GM18505 (cell line): ENCODE results near the gene KLHL42.

Experiments used
- ATAC-seq: cut with Tn5 transposase; IDR thresholded peaks from one replicate; pipeline ENCODE4 v1.9.1; 2021; ENCODE audit not compliant: unreplicated experiment
- POLR2A ChIP-seq: IDR thresholded peaks from 4 replicates; pipeline ENCODE4 v1.6.1; 2011; ENCODE audit warnings: borderline replicate concordance; ENCODE audit not compliant: insufficient read depth, insufficient read length; ENCODE audit errors: extremely low read depth

KLHL42 gene

DNA sequence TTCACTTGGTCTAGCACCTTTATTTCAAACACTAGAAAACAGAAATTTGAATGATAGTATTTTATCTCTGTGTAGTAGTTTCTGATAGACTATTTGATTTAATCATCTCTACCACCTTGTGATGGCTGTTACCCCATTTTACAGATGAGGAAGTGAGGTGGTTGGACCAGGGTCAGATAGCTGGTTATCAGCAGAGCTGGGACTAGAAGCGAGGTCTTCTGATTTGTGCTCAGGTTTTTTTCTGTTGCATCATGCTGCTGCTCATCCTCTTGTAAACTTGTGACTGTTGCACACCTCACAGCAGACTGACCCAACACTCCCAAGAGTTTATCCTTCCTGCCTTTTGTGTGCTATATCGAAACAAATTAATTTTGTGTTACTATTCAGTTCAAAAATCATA, 10.1 kb downstream of the KLHL42 start:
- no peak for ATAC-seq
- TF ChIP-seq POLR2A, result no peak

DNA sequence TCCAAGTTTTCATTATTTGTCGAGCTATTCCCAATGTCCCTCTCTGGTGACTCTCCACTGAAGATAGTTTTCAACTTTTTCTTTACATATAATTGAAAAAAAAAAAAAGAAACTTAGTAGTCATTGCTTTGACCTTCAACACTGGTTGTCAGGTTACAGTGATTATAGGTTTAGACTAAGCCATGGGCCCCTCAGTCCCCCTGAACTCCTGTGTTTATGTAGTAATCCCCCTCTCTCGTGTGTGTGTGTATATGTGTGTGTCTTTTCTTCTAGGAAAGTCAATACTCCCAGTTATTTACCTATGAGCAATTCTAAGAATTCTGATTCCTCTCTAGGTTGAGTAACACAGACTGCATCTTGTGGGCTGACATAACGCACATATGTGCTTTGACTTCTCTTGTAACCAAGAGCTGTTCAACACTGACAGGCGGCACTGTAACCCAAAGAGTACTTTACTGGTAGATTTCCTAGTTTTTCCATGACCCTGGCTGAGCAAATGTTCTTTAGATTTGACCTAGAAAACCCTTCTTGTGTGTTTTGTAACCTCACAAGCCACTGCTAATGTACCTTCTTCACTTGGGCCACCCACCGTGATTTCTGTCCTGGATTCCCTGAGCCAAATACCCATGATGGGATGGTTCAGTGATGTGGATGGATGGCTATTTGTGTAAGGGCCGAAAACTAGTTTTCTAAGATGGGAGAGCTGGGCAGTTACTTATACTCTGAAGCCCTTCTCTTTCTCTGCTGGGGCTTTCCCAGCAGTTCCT, 15.0 kb downstream of the KLHL42 start:
- ATAC-seq, result no peak
- no peak for TF ChIP-seq POLR2A

DNA sequence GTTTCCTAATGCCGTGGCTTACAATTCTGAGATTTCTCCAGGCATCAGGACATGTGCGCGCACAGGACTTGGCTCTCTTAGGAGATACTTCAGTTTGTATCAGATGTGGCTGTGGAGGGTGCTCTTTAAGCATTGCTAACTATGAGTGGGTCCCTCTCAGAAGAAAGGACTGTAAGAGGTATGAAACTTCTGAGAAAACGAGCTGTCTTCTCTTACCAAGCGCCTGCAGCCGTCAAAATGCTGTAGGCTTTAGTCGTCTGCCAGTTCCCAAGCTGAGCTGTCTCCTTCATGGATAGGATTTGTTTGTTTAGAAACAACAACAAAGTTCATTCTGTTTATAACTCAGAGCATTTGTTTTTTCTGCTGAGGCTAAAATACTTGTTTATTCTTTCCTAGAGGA, 16.1 kb downstream of the KLHL42 start:
- ATAC-seq, result no peak
- TF ChIP-seq POLR2A, result no peak

DNA sequence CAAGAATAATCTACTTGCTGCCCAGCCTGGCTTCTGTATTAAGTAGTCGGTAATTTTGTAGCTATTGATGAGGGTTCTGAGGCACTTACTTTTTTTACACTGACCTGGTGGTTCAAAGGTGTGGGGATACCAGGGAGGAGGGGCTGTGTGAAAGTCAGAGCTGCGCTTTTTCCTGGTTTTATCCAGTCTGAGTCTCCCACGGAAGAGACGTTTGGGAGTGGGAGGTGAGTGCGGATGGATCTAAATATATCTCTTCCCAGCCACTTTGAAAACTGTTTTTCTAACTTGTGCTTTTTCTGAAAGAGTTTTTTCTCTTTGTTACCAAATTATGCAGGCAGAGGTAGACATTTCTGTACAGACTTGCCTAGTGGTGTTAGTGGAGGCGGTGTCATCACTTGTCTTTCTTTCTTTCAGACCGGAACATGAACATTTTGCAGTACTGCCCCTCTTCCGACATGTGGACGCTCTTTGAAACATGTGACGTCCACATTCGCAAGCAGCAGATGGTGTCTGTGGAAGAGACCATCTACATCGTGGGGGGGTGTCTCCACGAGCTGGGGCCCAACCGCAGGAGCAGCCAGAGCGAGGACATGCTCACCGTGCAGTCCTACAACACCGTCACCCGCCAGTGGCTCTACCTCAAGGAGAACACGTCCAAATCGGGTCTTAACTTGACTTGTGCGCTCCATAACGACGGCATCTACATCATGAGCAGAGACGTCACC, 17.4 kb downstream of the KLHL42 start:
- TF ChIP-seq POLR2A, result no peak
- no peak for ATAC-seq

DNA sequence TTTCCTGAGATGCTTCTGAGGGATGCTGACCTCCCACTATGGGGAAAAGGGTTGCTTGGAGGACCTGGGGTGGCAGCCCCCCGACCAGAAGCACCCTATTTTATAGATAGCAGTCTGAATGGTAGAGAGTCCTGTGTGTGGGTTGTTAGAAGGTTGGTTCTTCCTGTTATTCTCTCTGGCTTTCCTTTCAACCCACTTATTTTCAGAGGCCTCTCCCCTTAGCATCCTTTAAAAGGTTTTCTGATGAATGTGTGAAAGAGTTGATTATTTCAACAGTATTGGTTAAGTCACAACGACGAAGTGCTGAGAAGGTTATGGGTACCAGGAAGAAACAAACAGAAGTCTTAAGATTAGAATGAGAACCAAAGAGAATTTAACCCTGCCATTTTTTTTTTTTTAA, 20.8 kb downstream of the KLHL42 start:
- no peak for TF ChIP-seq POLR2A
- ATAC-seq, result no peak

DNA sequence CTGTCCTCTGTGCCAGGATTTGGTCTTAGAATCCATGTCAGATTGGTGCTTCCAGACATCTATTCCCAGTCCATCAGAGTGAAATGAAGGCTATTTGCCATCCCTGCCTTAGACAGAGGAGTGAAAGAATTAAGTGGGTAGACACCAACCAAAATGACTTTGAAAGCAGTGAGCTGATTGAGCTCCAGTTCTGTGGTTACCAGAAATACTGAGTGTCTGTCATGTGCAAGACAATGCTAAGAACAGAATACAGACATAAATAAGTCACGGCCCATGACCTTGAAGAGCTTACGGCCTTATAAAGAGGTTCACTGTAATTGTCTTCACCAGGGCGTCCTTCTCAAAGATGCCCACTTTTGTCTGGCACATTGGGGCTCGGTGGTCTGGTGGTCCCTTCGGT, 21.6 kb downstream of the KLHL42 start:
- ATAC-seq, result no peak
- no peak for TF ChIP-seq POLR2A

DNA sequence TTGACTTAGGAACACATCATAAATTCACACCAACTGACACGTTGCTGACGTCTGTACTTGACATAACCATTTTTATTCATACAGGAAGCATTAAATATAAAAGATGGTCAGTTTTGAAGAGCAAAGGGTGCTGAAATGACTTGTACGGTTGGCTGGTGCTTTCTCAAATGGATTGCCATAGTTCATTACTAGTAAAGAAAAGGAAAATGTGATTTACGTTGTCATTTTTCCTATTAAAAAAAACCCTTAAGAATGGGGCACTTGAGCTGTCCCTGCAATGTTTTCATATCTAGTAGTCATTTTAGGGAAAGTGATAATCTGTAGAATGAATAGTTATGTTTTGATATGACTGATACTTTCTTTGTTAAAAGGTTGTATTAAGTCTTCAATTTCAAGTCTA, 22.5 kb downstream of the KLHL42 start:
- TF ChIP-seq POLR2A, result no peak
- no peak for ATAC-seq

DNA sequence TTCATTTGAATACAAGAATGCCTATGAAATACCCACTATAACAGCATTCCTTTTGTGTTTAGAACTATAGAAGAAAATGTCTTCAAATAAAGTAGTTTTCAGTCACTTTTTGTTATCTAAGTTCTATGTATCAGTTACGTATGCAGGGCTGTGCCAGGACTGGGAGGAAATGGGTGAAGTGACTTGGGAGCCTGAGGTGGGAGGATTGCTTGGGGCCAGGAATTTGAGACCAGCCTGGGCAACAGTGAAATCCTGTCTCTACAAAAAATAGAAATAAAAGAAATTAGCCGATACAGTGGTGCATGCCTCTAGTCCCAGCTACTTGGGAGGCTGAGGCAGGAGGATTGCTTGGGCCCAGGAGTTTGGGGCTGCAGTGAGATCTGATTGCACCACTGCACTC, 22.9 kb downstream of the KLHL42 start:
- no peak for TF ChIP-seq POLR2A
- no peak for ATAC-seq

DNA sequence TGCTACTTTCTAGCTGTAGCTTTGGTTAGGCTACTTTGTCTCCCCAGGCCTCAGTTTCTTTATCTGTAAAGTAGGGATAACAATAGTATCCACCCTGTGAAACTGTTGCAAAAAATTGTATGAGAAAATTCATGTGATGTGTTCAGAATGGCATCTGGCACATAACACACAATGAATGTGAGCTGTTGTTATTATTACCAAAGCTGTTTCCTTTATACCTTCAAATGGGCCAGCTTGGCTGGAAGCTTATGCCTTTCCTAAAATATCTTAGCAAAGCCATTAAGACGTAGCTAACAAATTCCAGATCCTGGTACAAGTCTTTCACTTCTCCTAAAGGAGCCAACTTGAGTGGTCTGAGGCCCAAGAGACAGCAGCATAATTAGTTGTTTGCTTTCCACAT, 25.2 kb downstream of the KLHL42 start:
- no peak for ATAC-seq
- TF ChIP-seq POLR2A, result no peak

DNA sequence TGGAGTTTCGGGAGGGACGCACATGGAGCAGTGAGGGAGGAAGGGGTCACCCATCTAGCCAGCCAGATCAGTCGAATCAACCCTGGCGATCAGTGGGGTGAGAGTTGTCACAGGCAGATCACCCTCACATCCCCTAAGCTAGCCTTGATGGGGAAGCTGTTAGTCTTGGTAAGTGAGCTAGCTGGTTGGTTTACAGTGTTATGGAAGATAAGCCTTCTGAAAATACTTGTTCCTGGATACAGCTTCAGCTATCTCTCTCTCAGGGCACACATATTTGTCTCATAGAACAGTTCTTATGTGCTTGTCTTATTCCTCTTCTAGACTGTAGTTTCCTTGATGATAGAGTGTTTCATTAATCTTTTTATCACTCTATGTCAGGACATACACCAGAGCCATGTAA, 26.2 kb downstream of the KLHL42 start:
- no peak for ATAC-seq
- TF ChIP-seq POLR2A, result no peak

DNA sequence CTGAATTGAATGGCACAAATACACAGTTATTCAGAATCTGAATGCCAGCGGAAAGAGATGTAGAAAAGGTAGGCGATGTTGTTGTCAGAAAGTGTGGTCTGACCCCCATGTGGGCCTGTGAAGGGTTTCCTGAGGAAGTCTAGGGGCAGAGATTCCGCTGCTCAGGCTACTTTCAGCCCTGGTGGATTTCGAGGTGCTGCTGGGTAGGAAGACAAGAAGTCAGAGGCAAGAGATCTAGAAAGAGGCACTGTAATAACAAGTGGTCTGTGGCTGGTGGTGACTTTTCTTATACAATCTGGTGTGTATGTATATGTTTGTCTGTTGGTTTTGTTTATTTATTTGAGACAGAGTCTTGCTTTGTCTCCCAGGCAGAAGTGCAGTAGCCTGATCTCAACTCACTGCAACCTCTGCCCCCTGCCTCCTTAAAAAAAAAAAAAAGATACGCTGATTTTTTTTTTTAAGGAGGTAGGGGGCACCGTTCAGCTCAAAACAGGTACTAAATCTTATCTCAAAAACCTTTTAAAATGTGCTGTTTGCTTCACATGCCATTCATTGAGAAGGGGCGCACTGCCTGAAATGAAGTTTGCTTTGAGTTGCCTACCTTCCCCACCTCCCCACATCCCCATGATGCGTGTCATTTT, 27.1 kb downstream of the KLHL42 start:
- no peak for ATAC-seq

DNA sequence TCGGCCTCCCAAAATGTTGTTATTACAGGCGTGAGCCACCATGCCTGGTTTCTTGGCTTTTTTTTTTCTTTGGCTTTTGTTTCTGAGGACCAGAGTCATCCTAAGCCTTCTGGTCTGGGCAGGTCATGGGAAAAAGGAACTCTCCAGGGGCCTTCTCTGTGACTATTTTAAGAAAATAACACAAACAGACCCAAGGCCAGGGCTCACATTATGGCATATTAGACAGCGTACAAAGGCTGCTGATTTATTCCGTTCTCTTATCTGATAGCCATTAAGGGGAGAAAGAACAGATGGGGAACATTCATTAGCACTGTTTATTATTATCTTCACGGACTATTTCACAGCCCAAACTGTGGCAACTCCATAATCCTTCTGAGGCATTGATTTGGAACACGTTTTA, 28.8 kb downstream of the KLHL42 start:
- TF ChIP-seq POLR2A, result no peak
- ATAC-seq, result no peak

More for the DNA sequence above, 27.1 kb downstream of the KLHL42 start:
- no peak for TF ChIP-seq POLR2A

DNA sequence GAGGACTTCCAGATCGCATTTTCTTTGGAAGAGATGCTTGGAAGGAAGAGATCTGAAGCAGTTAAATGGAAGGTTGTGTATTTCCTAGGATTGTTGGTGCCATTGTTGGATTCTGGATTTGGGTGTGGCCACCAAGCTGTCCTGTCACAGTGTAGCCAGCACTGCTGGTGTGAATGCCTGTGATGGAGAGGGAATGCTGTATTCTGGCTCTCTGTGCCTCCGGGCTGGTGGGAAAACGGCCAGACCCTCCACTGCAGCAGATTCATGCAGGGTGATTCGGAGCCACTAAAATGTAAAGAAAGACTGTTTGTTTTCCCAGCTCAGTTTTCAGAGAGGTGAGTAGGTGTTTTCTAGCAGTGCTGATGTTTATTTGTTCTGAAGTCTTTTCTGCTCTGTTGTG, 30.7 kb downstream of the KLHL42 start:
- ATAC-seq, result no peak

DNA sequence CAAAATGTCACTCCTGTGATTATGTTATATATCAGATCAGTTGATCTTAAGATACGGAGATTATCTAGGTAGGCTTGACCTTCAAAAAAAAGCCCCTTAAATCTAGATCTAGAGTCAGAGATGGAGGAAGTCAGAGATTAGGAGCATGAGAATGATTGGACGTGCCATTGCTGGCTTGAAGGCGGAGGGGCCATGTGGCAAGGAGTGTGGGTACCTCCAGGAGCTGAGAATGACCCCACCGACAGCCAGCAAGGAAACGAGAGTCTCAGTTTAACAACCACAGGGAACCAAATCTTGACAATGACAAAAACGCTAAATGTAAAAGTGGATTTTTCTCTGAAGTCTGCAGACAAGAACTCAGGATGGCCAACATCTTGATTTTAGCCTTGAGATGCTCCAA, 32.5 kb downstream of the KLHL42 start:
- TF ChIP-seq POLR2A, result no peak
- ATAC-seq, result no peak

More for the DNA sequence above, 30.7 kb downstream of the KLHL42 start:
- no peak for TF ChIP-seq POLR2A
